Endothelial cell of umbilical vein (primary cell): Measurements from ENCODE around the gene POLRMT.

Experiments
- CTCF ChIP-seq, 2 donors: IDR thresholded peaks; 1 replicate in 1 of 2; 2 replicates in 1 of 2; pipeline ENCODE4 v1.5.1; 2011; ENCODE audit warnings: low read length in 2 of 2, mild to moderate bottlenecking in 2 of 2, moderate library complexity in 2 of 2, control low read depth in 1 of 2, inconsistent platforms in 1 of 2, low read depth in 1 of 2; ENCODE audit not compliant: insufficient read depth in 1 of 2; ENCODE audit errors: extremely low read depth in 1 of 2
- EZH2 ChIP-seq: IDR thresholded peaks from 2 replicates; pipeline ENCODE4 v1.6.1; 2012; ENCODE audit warnings: borderline replicate concordance, low read depth, mild to moderate bottlenecking, moderate library complexity, low read length, inconsistent platforms; ENCODE audit not compliant: severe bottlenecking
- MAX ChIP-seq: IDR thresholded peaks from 2 replicates; pipeline ENCODE4 v1.6.1; 2011; ENCODE audit not compliant: insufficient read depth, insufficient read length
- MYC ChIP-seq: IDR thresholded peaks from one replicate; pipeline ENCODE4 v1.6.1; 2011; ENCODE audit warnings: mild to moderate bottlenecking, low read depth, low read length
- POLR2A ChIP-seq: IDR thresholded peaks from 2 replicates; pipeline ENCODE4 v1.6.1; 2012; ENCODE audit warnings: low read depth, mild to moderate bottlenecking, control low read depth, low read length

GRCh38 chr19:616747-617526, 16.4 kb downstream of the POLRMT start:
- TF ChIP-seq EZH2 (no peak), CTCF (IDR thresholded peaks at IDR 0.05; ENCODE audit: extremely low read depth in 1 of 2, insufficient read depth in 1 of 2, low read depth in 1 of 2, low read length in 2 of 2) (no peak), MAX (no peak), POLR2A (no peak), MYC (no peak)
